SK-N-SH (cell line): ENCODE data around the gene TXNDC11. TPM values are rescaled to one million over a fixed set of nuclear protein-coding genes. Genes with fewer than 3 reads are reported as not detected.
A peak's percentile ranks its signal among the peaks of the same experiment; 100 is the strongest.
"Not testable (repeated sequence)": the region's sequence is repeated elsewhere in the genome, so short reads cannot be mapped to it uniquely, and the experiment has no call there.

Source experiments
- CTCF ChIA-PET: fragments of 300-600, 350-600 bp; formaldehyde crosslinking; extraction: SDS; loops from one replicate; lab custom pipeline; 2021; lab: Yijun Ruan, JAX
- POLR2A ChIA-PET: fragments of 350-600 bp; sonication (Branson Sonifier 250); formaldehyde crosslinking; extraction: SDS; loops from one replicate; lab custom pipeline; 2020; ENCODE audit warnings: antibody characterized with exemption, inconsistent platforms; lab: Yijun Ruan, JAX
- DNase-seq: peaks from one replicate; pipeline ENCODE4 v3.0.0; 2012
- H2AFZ ChIP-seq: fragments of 200-600 bp; sonication (generic); 2 replicates; pipeline ENCODE4 v1.8.1; 2016; ENCODE audit warnings: antibody characterized with exemption, mild to moderate bottlenecking, low read depth
- H3F3A ChIP-seq: fragments of 200-600 bp; sonication (generic); replicated peaks from 2 replicates; pipeline ENCODE3; 2016; ENCODE audit warnings: antibody characterized with exemption, mild to moderate bottlenecking; ENCODE audit not compliant: insufficient read depth
- H3K27ac ChIP-seq, 2 experiments: fragments of 200-500 bp in 1 of 2; fragments of 200-600 bp in 1 of 2; sonication (Bioruptor generic) in 1 of 2; sonication (generic), shearing (Covaris generic) in 1 of 2; 2 replicates each; pipeline versions ENCODE4 v1.5.1 to v1.6.1; 2014 to 2016; ENCODE audit warnings: low read depth in 2 of 2, inconsistent platforms in 1 of 2, low read length in 1 of 2, mild to moderate bottlenecking in 1 of 2, mixed read lengths in 1 of 2
- H3K27me3 ChIP-seq: fragments of 200-600 bp; sonication (generic), shearing (Covaris generic); 2 replicates; pipeline ENCODE4 v1.6.1; 2016; ENCODE audit warnings: mixed run types; ENCODE audit not compliant: insufficient read depth
- H3K36me3 ChIP-seq, 2 experiments: fragments of 200-500 bp in 1 of 2; fragments of 200-600 bp in 1 of 2; sonication (Bioruptor generic) in 1 of 2; sonication (generic) in 1 of 2; replicated peaks in 1 of 2; 2 replicates each; pipeline versions ENCODE3 to v1.5.1; 2014 to 2016; ENCODE audit warnings: low read length in 1 of 2, mild to moderate bottlenecking in 1 of 2; ENCODE audit not compliant: insufficient read depth in 2 of 2, control insufficient read depth in 1 of 2
- H3K4me1 ChIP-seq, 2 experiments: fragments of 200-500 bp in 1 of 2; fragments of 200-600 bp in 1 of 2; sonication (Bioruptor generic) in 1 of 2; sonication (generic), shearing (Covaris generic) in 1 of 2; 2 replicates each; pipeline versions ENCODE4 v1.5.1 to v1.6.1; 2014 to 2016; ENCODE audit warnings: low read depth in 1 of 2, low read length in 1 of 2, mixed run types in 1 of 2; ENCODE audit not compliant: insufficient read depth in 2 of 2, control insufficient read depth in 1 of 2
- H3K4me2 ChIP-seq: fragments of 200-600 bp; sonication (generic), shearing (Covaris generic); 2 replicates; pipeline ENCODE4 v1.6.1; 2017; ENCODE audit warnings: mixed run types
- H3K4me3 ChIP-seq, 2 experiments: fragments of 200-500 bp in 1 of 2; fragments of 200-600 bp in 1 of 2; sonication (Bioruptor generic) in 1 of 2; sonication (generic), shearing (Covaris generic) in 1 of 2; 2 replicates each; pipeline versions ENCODE4 v1.5.1 to v1.8.1; 2014 to 2016; ENCODE audit warnings: low read depth in 2 of 2, inconsistent platforms in 1 of 2, low read length in 1 of 2, mild to moderate bottlenecking in 1 of 2, mixed read lengths in 1 of 2, moderate library complexity in 1 of 2
- H3K79me2 ChIP-seq: fragments of 200-600 bp; sonication (generic); 2 replicates; pipeline ENCODE4 v1.8.1; 2017; ENCODE audit warnings: mild to moderate bottlenecking; ENCODE audit not compliant: insufficient read depth
- H3K9ac ChIP-seq: fragments of 200-600 bp; sonication (generic); 2 replicates; pipeline ENCODE4 v1.6.1; 2017; ENCODE audit warnings: mixed run types
- H3K9me2 ChIP-seq: fragments of 200-600 bp; sonication (generic); 2 replicates; pipeline ENCODE4 v1.6.1; 2017; ENCODE audit warnings: mixed run types
- H3K9me3 ChIP-seq: fragments of 200-600 bp; sonication (generic); 2 replicates; pipeline ENCODE4 v1.6.1; 2017; ENCODE audit warnings: mixed run types, mild to moderate bottlenecking, moderate library complexity
- H4K20me1 ChIP-seq: fragments of 200-600 bp; sonication (generic); 2 replicates; pipeline ENCODE4 v1.6.1; 2017; ENCODE audit warnings: mild to moderate bottlenecking, mixed run types; ENCODE audit not compliant: insufficient read depth
- ELF1 ChIP-seq: IDR thresholded peaks from 2 replicates; pipeline ENCODE4 v1.4.0; 2012
- EP300 ChIP-seq, 2 experiments: IDR thresholded peaks; 2 replicates each; pipeline versions ENCODE4 v1.4.0 to v1.6.1; 2012; ENCODE audit warnings: borderline replicate concordance in 1 of 2, low read depth in 1 of 2, low read length in 1 of 2
- EZH2phosphoT487 ChIP-seq: fragments of 200-600 bp; sonication (generic); IDR thresholded peaks from 2 replicates; pipeline ENCODE4 v1.6.1; 2017; ENCODE audit warnings: low read depth, mixed run types, mild to moderate bottlenecking, antibody characterized with exemption, moderate library complexity, borderline replicate concordance
- FOSL2 ChIP-seq: IDR thresholded peaks from 2 replicates; pipeline ENCODE4 v1.4.0; 2012; ENCODE audit warnings: low read depth, mild to moderate bottlenecking, moderate library complexity, borderline replicate concordance
- GABPA ChIP-seq: IDR thresholded peaks from 2 replicates; pipeline ENCODE4 v1.4.0; 2012; ENCODE audit warnings: low read depth, mild to moderate bottlenecking
- MAX ChIP-seq: IDR thresholded peaks from 2 replicates; pipeline ENCODE4 v1.4.0; 2012; ENCODE audit warnings: low read depth
- MXI1 ChIP-seq: IDR thresholded peaks from 2 replicates; pipeline ENCODE4 v1.6.1; 2012; ENCODE audit warnings: mild to moderate bottlenecking, low read depth, low read length, improper control_type of control experiment
- PBX3 ChIP-seq: IDR thresholded peaks from 2 replicates; pipeline ENCODE4; 2012
- POLR2AphosphoS5 ChIP-seq: IDR thresholded peaks from 2 replicates; pipeline ENCODE4 v1.6.1; 2012; ENCODE audit warnings: low read depth, low read length
- RAD21 ChIP-seq: IDR thresholded peaks from 2 replicates; pipeline ENCODE4 v1.6.1; 2012; ENCODE audit warnings: mild to moderate bottlenecking, low read length
- RFX5 ChIP-seq: IDR thresholded peaks from 2 replicates; pipeline ENCODE4 v1.6.1; 2012; ENCODE audit warnings: mild to moderate bottlenecking, improper control_type of control experiment, low read length
- SIN3A ChIP-seq: IDR thresholded peaks from 2 replicates; pipeline ENCODE4 v1.6.1; 2012; ENCODE audit warnings: low read depth, mild to moderate bottlenecking, low read length, moderate library complexity, borderline replicate concordance
- SMC3 ChIP-seq: IDR thresholded peaks from 2 replicates; pipeline ENCODE4 v1.6.1; 2012; ENCODE audit warnings: low read depth, low read length, improper control_type of control experiment
- ZBTB33 ChIP-seq: IDR thresholded peaks from 2 replicates; pipeline ENCODE4 v1.4.0; 2012; ENCODE audit warnings: low read depth, borderline replicate concordance
- WGBS: methylation state at CpG from one replicate; pipeline ENCODE4 v1.1.6; 2017; ENCODE audit warnings: low lambda C conversion rate; 5-methylcytosine and 5-hydroxymethylcytosine counted together
- polyA plus RNA-seq, 3 experiments: library from polyadenylated mRNA; depleted of rRNA; stranded (reverse); fragments of >200 nt; gene quantifications; 2 replicates each; pipeline ENCODE4 v1.2.3, GENCODE V29; 2012

Gene TXNDC11
- polyA plus RNA-seq, 1 of the 3 experiments (the other 2 are of a cell fraction) = 37.0 TPM

GRCh38 chr16:11791144-11791828, 48.6 kb upstream of the TXNDC11 start:
- Histone ChIP-seq H3K9me2 (no peaks in the 10 kb centered on the region), H3K9ac (no peak overlapping the region), H3K4me3 (no peak overlapping the region), H3K9me3 (no peaks in the 10 kb centered on the region), H3K4me1 (peaks cover 23 to 28% of the 10 kb centered on the region in 2 experiments), H3K27me3 (no peaks in the 10 kb centered on the region), H3K79me2 (peaks cover 100% of the 10 kb centered on the region), H3F3A (peaks cover 9% of the 10 kb centered on the region), H3K27ac (no peak overlapping the region), H3K36me3 (peaks cover 5 to 41% of the 10 kb centered on the region in 2 experiments), H2AFZ (no peak overlapping the region), H3K4me2 (0 out of 2 replicates have a peak overlapping the region, but pooled peaks have one; percentile 17), H4K20me1 (peaks cover 70% of the 10 kb centered on the region)
- WGBS = 92% methylated on average over 7 of the region's 8 CpGs
- ChIA-PET POLR2A (no interaction called here), CTCF (interaction anchor here (0.7 kb wide), 1 partner anchor 12 kb away, joined by 3 read pairs; no protein-coding TSS in a partner anchor)
- TF ChIP-seq ELF1 = no peak
- no peak for TF ChIP-seq EZH2phosphoT487
- TF ChIP-seq ZBTB33 = no peak
- TF ChIP-seq SIN3A = no peak
- TF ChIP-seq EP300 (IDR thresholded peaks at IDR 0.05; ENCODE audit: borderline replicate concordance in 1 of 2, low read depth in 1 of 2, low read length in 1 of 2) = no peak
- TF ChIP-seq PBX3 = no peak
- no peak for TF ChIP-seq FOSL2
- no peak for DNase-seq

GRCh38 chr16:11788914-11789313, 46.3 kb upstream of the TXNDC11 start:
- Histone ChIP-seq H3K79me2 (peaks cover 99% of the 10 kb centered on the region), H3K27ac (no peak overlapping the region), H2AFZ (no peak overlapping the region), H3F3A (peaks cover 12% of the 10 kb centered on the region), H3K36me3 (peaks cover 0 to 27% of the 10 kb centered on the region in 2 experiments), H3K9me3 (no peaks in the 10 kb centered on the region)
- POLR2A ChIA-PET = no interaction called here
- 96% methylated on average over 3 of the region's 3 CpGs for WGBS
- no peak for TF ChIP-seq ZBTB33
- TF ChIP-seq GABPA = no peak
- TF ChIP-seq POLR2AphosphoS5 = no peak
- TF ChIP-seq SMC3 = no peak
- no peak for TF ChIP-seq MXI1
- TF ChIP-seq RFX5 = no peak
- no peak for TF ChIP-seq MAX
- no peak for TF ChIP-seq RAD21
- TF ChIP-seq, all 33 proteins: peak for 0
- no peak overlapping the region for H3K9ac ChIP-seq
- peaks cover 66% of the 10 kb centered on the region for H4K20me1 ChIP-seq
- H3K27me3 ChIP-seq = no peaks in the 10 kb centered on the region
- CTCF ChIA-PET = no interaction called here
- DNase-seq = no peak
- no peak overlapping the region for H3K4me2 ChIP-seq
- peaks cover 10 to 22% of the 10 kb centered on the region in 2 experiments for H3K4me1 ChIP-seq
- no peak overlapping the region for H3K4me3 ChIP-seq
- H3K9me2 ChIP-seq = no peaks in the 10 kb centered on the region

GRCh38 chr16:11784980-11785599, 42.4 kb upstream of the TXNDC11 start:
- H3K36me3 ChIP-seq = peaks cover 2 to 23% of the 10 kb centered on the region in 2 experiments
- peaks cover 30% of the 10 kb centered on the region for H3F3A ChIP-seq
- H3K4me2 ChIP-seq, H3K9ac ChIP-seq, H2AFZ ChIP-seq, POLR2A ChIA-PET, H3K9me2 ChIP-seq, H3K9me3 ChIP-seq, DNase-seq, H3K4me3 ChIP-seq, H3K27me3 ChIP-seq: not testable (repeated sequence)
- peaks cover 98% of the 10 kb centered on the region for H3K79me2 ChIP-seq
- WGBS = 97% methylated on average over 13 of the region's 13 CpGs
- peak overlapping the region in 1 of 2 experiments; percentile 81; a peak in 1 of 4 replicates for H3K27ac ChIP-seq
- H4K20me1 ChIP-seq = peaks cover 40% of the 10 kb centered on the region
- CTCF ChIA-PET = interaction anchor here (1.3 kb wide), 1 partner anchor 8 kb away, joined by 3 read pairs; no protein-coding TSS in a partner anchor
- peaks cover 25 to 29% of the 10 kb centered on the region in 2 experiments for H3K4me1 ChIP-seq
